HG03521 (cell line): Measurements from ENCODE around the gene ENO2.

Source experiments
- ATAC-seq: cut with Tn5 transposase; IDR thresholded peaks from one replicate; pipeline ENCODE4 v1.9.1; 2021; ENCODE audit warnings: mild to moderate bottlenecking, moderate library complexity; ENCODE audit not compliant: unreplicated experiment

ENO2 gene

DNA sequence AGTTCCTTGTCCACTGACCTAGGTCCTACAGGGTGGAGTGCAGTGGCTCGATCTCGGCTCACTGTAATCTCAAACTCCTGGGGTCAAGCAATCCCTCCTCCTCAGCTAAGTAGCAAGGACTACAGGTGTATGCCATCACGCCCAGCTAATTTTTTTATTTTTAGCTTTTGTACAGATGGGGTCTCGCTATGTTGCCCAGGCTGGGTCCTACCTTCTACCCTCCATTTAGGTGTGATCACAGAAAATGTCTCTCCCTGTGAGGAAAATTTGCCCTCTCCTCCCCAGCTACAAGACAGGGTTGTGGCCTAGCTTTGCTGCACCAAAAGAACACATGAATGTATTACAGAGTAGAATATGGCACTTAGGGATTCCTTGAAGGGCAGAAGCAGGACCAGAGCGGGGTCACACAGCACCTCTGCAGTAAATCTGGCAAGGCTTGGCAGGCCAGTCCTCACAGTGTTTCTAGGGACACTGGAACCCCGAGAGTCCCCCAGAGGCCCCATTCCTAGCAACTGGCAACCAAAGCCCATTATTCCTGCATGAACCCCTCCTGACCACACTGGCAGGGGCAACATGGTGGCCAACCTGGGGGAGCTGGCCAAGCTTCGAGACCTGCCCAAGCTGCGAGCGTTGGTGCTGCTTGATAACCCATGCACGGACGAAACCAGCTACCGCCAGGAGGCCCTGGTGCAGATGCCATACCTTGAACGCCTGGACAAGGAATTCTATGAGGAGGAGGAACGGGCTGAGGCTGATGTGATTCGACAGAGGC lies 2.0 kb upstream of the ENO2 start:
- ATAC-seq: no peak

DNA sequence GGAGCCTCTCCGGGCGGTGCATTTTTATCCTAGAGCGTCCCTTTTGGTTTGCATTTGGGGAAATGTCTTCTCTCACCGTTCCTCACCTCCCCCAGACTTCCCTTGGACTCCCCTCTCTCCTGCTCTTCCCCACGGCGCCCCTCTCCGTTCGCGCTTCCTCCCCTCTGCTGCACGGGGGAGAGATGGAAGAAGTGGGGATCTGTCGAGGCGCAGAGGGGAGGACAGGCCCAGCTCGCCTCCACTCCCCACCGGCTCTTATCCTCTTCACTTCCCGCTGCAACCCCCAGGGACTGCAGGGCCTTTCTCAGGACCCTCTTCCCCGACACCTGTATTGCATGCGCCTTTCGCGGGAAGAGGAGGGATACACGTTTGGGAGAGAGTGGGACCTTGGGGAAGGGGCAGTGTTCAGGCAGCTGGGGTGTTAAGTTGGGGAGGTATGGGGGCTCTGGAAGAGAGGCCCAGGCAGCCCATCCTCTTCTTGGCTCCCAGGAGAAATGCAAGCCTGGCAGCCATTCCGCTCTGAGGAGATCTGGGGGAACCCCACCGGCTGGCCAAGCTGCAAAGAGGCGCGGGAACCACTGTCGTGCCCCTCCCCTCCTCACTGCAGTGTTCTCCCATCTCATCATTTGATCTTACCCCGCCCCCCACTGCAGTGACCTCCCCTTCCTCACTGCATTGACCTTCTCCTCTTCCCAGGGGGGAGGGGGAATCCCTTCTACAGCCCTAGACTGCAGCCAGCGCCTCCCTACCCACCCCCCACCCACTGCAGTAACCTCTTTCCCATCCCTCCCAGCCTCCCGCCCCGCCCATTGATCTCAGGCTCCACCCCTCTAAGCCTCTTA lies 788 bp downstream of the ENO2 start:
- no peak for ATAC-seq

DNA sequence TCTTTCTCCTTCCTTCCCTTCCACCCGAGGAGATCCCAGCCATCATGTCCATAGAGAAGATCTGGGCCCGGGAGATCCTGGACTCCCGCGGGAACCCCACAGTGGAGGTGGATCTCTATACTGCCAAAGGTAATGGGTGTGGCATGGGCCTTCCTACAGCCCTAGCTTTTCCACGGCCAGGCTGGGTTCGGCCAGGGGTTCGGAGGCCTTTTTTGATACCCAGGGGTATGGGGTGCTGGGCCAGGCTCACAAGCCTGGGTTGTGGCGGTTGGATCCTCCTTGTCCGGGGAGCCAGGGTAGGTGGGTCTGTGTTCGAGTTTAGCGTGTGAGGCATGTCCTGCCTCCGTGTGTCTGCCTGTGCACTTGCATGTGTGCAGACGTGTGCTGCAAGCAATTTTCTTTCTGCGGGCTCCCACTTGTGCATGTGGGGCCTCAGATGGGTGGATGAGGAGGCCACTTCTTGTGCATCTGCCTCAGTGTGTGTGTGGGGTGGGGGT lies 1.5 kb downstream of the ENO2 start:
- ATAC-seq: no peak

DNA sequence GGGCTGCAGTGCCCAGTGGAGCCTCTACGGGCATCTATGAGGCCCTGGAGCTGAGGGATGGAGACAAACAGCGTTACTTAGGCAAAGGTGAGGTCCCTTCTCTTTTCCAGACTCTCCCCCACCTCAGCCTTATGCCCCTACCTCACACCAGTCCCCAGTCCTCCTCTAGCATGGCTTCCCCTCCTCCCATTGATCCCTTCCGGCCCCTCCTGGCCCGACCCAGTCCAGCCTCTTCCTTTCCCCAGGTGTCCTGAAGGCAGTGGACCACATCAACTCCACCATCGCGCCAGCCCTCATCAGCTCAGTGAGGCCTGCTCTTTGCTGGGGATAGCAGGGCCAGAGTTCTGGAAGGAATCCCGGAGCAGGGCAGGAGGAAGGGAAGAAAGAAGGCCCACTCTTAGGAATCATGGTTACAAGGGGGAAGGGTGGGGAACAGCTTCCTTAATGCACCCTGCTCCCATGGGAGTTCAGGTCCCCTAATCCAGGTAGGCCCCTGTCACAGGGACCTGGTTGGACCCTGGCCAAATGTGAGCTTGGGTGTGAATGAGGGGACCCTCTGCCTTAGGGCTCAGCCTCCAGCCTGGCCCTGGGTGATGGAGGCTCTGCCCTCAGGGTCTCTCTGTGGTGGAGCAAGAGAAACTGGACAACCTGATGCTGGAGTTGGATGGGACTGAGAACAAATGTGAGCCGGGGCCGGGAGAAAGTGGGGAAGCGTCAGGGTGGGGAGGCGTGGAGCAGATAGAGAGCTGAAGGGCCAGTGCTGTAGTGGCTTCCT lies 2.2 kb downstream of the ENO2 start:
- no peak for ATAC-seq

DNA sequence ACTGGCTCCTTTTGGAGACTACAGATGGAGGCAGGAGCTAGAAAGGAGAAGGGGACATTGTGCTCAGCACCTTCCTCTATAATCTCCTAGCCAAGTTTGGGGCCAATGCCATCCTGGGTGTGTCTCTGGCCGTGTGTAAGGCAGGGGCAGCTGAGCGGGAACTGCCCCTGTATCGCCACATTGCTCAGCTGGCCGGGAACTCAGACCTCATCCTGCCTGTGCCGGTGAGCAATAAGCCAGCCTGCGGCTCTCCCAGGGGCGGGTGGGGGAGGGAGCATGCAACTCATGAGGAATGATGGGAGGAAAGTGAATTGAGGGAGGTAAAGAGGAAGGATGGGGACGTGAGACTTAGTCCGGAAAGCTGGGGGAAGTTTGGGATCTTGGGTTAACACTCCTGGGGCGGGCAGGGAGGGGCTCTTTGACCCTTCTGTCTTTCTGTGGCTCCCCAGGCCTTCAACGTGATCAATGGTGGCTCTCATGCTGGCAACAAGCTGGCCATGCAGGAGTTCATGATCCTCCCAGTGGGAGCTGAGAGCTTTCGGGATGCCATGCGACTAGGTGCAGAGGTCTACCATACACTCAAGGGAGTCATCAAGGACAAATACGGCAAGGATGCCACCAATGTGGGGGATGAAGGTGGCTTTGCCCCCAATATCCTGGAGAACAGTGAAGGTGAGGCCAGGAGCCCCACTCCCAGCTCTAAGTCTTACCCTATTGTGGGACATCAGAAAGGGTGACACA lies 3.3 kb downstream of the ENO2 start:
- no peak for ATAC-seq

DNA sequence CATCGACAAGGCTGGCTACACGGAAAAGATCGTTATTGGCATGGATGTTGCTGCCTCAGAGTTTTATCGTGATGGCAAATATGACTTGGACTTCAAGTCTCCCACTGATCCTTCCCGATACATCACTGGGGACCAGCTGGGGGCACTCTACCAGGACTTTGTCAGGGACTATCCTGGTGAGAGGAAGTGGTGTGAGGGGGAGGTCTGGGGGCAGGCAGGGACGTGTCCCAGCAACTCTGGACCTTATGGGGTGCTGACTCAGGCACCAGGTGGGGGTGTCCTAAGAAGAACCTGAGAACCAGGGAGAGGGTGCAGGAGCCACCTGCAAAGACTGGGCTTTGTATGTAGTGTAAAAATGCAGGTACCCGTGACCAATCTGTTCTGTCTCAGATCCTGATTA lies 5.2 kb downstream of the ENO2 start:
- no peak for ATAC-seq

DNA sequence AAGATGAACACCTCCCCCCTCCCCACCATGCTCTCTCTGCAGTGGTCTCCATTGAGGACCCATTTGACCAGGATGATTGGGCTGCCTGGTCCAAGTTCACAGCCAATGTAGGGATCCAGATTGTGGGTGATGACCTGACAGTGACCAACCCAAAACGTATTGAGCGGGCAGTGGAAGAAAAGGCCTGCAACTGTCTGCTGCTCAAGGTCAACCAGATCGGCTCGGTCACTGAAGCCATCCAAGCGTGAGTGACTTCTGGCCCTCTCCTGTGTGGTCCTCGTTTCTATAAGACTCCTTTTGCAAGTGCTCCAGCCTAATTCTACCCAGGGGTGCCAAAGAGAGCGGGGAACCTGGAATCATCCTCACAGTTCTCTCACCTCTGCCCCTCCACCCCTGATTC lies 7.2 kb downstream of the ENO2 start:
- ATAC-seq: no peak

DNA sequence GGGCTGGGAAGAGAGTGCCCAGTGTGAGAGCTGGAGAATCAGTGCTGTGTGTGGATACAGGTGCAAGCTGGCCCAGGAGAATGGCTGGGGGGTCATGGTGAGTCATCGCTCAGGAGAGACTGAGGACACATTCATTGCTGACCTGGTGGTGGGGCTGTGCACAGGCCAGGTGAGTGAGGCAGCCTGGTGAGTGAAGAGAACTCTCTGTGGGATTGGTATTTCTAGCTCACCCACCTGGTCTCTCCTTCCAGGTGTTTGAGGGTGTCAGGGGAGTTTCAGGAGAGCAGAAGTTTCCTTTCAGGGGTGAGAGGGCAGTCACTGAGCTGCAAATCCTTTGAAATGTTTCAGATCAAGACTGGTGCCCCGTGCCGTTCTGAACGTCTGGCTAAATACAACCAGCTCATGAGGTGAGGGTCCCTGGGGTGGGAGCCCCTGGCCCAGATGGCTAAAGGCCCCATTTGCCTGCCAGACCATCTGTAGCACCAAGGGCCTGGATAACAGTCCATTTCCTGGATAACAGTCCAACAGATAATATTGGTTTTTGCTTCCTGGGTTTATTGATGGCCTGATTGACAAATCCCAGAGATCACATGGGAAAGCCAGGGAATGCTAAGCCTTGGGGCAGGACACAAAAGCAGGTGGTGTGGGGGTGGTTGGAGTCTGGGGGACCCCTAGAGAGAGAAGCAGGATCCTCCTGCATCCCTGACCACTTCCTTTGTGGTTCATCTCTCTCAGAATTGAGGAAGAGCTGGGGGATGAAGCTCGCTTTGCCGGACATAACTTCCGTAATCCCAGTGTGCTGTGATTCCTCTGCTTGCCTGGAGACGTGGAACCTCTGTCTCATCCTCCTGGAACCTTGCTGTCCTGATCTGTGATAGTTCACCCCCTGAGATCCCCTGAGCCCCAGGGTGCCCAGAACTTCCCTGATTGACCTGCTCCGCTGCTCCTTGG lies 7.9 kb downstream of the ENO2 start:
- no peak for ATAC-seq

DNA sequence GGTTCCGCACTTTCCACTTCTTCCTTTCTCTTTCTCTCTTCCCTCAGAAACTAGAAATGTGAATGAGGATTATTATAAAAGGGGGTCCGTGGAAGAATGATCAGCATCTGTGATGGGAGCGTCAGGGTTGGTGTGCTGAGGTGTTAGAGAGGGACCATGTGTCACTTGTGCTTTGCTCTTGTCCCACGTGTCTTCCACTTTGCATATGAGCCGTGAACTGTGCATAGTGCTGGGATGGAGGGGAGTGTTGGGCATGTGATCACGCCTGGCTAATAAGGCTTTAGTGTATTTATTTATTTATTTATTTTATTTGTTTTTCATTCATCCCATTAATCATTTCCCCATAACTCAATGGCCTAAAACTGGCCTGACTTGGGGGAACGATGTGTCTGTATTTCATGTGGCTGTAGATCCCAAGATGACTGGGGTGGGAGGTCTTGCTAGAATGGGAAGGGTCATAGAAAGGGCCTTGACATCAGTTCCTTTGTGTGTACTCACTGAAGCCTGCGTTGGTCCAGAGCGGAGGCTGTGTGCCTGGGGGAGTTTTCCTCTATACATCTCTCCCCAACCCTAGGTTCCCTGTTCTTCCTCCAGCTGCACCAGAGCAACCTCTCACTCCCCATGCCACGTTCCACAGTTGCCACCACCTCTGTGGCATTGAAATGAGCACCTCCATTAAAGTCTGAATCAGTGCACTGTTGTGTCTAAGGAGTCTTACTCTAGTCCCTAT lies 8.8 kb downstream of the ENO2 start:
- ATAC-seq: no peak

DNA sequence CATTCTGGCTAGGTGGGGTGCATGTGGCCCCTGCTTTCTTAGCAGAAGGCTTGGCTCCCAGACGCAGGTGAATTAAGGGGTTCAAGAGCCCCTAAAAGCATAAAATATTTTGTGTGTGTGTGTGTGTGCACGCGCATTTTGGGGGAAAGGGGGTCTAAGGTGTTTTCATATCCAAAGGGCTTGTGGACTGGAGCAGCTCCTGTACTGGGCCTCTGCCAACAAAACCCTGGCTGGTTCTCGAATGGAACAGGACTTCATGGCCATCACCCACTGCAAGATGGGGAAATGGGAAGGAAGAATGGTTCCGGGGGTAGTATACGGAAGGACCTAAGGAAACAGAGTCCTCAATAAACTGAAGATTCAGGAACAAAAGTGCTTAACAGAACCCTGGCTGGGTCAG lies 9.5 kb downstream of the ENO2 start:
- no peak for ATAC-seq

DNA sequence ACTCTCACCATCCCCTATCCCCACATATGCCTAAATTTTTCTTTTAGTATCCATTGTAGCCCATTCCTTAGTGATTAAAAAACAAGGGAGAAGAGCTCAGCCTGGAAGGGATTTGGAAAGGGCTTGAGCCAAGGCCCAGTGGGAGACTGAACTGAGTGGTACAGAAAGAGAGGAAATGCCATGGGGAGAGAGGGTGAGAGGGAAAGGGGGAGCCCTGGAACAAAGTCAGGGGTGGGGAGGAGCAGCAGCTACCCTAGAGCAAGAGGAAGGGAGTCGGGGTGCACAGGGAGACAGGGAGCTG lies 10.8 kb downstream of the ENO2 start:
- ATAC-seq: no peak

DNA sequence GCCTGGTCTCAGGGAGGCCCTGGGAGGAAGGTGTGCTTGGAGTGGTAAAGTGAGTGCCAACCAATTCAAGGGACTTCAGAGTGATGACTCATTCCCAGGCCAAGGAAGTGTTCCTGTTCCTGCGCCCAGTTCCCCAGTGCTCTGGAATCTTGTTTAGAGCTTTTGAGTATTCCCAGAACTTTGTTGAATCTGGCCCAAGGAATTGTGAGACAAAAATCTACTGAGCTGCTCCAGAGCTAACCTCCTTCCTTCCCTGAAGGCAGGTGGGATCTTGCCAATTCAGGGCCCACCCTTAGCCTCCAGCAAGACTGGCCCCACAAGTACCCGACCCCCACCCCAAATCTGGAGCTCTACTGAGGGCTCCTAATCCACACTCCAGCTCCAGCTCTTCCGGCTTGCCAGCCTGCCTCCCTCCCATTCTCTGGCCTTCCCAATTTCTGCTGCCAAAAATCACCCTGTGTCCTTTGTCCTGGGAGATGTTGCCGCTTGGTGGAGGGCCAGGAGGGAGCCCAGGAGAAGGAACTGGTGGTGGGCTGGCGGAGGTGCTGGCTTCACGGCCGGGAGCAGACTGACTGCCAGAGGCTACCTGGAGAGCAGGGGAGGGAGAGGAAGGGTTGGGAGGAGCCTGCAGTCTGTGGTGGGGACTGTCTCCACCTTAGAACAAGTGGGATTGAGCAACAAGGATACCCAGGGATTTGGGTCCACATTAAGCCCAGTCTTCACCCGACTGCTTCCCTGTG lies 11.3 kb downstream of the ENO2 start:
- ATAC-seq: no peak

DNA sequence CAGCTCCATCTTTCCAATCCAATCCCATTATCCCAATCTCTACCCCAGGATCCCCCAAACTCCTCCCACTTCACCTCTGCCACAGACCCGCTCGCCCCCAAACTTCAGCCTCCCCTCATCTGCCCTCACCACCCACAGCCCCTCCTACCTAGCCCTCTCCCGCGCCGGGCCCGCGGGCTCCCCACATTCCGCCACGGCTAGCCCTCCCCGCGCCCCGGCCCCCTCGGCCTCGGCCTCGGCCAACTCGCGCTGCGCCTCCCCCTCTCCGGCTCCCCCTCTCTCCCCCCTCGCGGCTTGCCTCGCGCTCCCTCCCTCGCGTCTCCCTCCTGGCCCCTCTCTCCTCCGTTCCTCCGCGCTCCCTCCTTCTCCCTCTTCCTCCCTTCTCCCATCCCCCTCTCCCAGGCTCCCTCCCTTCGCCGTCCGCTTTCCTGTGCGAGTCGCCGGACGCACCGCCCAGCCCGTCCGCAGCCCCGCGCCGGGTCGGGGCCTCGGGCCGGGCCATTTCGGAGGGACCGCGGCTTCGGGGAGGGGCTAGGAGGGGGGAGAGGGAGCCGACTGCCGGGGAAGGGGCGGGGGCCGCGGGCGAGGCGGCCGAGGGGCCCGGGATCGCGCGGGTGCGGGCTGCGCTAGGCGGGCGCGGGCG lies 13.1 kb downstream of the ENO2 start, which contains the start of gene ATN1:
Gene ATN1, plus strand, starts transcription at position 581 of the 643 bp plus-strand sequence. CDS start 6,043 bp downstream, outside the sequence.
- ATAC-seq: no peak

DNA sequence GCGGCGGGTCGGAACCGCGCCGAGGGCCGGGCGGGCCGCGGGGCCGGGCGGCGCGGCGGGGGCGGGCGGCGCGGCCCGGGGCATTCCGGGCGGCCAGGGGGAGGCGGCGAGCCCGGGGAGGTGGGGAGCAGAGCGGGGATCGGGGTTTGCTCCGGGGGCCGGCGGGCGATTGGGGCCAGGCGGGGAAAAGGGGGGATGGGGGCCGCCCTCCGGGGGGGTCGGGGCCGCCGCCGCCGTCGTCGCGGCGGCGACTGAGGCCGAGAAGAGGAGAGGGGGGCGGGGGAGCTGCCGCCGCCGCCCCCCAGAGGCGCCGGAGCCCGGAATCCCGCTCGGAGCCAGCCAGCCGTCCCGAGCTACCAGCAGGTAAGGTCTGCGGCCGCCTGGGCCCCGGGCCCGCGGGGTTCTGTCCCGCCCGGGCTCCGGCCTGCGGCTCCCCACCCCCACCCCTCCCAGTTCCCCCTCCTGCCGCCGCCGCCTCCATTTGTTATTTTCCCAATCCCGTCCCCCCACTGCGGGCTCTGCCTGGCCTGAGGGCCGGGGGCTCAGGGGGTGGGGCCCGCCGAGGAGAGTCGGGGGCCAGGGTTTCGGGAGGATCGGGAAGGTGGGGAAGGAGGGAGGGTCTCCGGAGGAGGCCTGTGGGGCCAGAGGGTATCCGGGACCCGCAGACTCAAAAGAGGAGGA lies 13.8 kb downstream of the ENO2 start:
- no peak for ATAC-seq

DNA sequence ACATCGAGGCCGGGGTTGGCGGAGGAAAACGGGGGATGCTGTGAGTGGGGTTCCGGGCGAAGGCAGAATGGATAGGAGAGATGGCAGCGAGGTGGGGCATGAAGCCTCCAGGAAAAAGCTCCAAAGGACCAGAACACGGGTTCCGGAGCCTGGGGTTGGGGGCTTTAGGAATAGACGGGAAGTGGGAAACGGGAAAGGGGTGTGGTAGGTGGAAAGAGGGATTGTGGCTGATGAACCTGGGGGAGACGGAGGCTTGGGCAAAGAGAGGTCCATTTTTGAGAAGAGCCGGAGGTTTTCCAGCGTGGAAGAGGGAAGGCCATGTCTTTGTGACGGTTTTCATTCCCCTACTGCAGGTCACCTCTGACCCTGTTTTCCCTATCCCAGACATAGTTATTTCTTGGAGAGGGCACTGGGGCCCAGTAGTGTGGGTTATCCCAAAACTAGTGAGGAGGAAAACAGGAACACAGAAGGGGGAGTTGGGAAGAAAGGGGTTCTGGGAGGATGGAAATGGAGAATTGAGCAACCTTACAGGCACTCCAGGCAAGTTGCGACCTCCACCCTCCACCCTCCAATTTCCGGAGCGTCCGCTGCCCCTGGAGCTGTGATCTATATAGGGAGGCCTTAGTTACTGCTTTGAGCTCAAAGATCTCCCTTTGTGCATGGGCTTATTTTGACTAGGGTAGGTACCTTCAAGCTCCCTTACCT lies 14.5 kb downstream of the ENO2 start:
- ATAC-seq: no peak
